Liver (tissue), 9 donors: ENCODE results near the gene UPK1A. TPM values are rescaled to one million over a fixed set of nuclear protein-coding genes. Genes with fewer than 3 reads are reported as not detected.

ENCODE experiments used
- DNase-seq: peaks from one replicate; pipeline ENCODE4 v3.0.0-alpha.2; 2017; ENCODE audit warnings: low spot score
- H3K27ac ChIP-seq, 2 donors: one replicate each; pipeline ENCODE4 v1.7.0; 2013; ENCODE audit warnings: inconsistent platforms in 2 of 2, low read length in 2 of 2, control low read depth in 1 of 2, low read depth in 1 of 2, mild to moderate bottlenecking in 1 of 2
- H3K27me3 ChIP-seq, 4 donors: one replicate each; pipeline versions ENCODE4 v1.6.1 to v1.7.0; 2013; ENCODE audit warnings: low read length in 3 of 4, inconsistent platforms in 1 of 4, mild to moderate bottlenecking in 1 of 4, moderate library complexity in 1 of 4; ENCODE audit not compliant: control insufficient read depth in 4 of 4, insufficient read depth in 4 of 4
- H3K36me3 ChIP-seq, 4 donors: one replicate each; pipeline versions ENCODE4 v1.6.1 to v1.7.0; 2013; ENCODE audit warnings: low read length in 3 of 4, mild to moderate bottlenecking in 3 of 4, low read depth in 1 of 4, moderate library complexity in 1 of 4; ENCODE audit not compliant: control insufficient read depth in 4 of 4, insufficient read depth in 3 of 4
- H3K4me1 ChIP-seq, 4 donors: one replicate each; pipeline versions ENCODE4 v1.6.1 to v1.7.0; 2013; ENCODE audit warnings: low read length in 3 of 4, mild to moderate bottlenecking in 3 of 4, moderate library complexity in 1 of 4; ENCODE audit not compliant: control insufficient read depth in 4 of 4, insufficient read depth in 4 of 4
- H3K4me3 ChIP-seq, 3 donors: one replicate each; pipeline versions ENCODE4 v1.6.1 to v1.7.0; 2013; ENCODE audit warnings: low read length in 3 of 3, control low read depth in 1 of 3, low read depth in 1 of 3, mild to moderate bottlenecking in 1 of 3
- H3K9ac ChIP-seq, 2 donors: one replicate each; pipeline ENCODE4 v1.7.0; 2013; ENCODE audit warnings: low read length in 2 of 2, mild to moderate bottlenecking in 2 of 2, moderate library complexity in 2 of 2, control low read depth in 1 of 2, low read depth in 1 of 2
- H3K9me3 ChIP-seq, 4 donors: one replicate each; pipeline versions ENCODE4 v1.6.1 to v1.7.0; 2013; ENCODE audit warnings: low read length in 3 of 4; ENCODE audit not compliant: control insufficient read depth in 4 of 4
- ATF3 ChIP-seq: IDR thresholded peaks from 2 replicates; pipeline ENCODE4 v1.6.1; 2016; ENCODE audit warnings: antibody characterized with exemption
- CTCF ChIP-seq: fragments of 150-350 bp; IDR thresholded peaks from 2 replicates; pipeline ENCODE4 v1.5.1; 2017; ENCODE audit warnings: improper control_type of control experiment, low read depth, low read length; ENCODE audit not compliant: missing input control
- EGR1 ChIP-seq, 2 donors: IDR thresholded peaks; 2 replicates each; pipeline ENCODE4 v1.6.1; 2016 to 2018; ENCODE audit warnings: antibody characterized with exemption in 2 of 2, low read depth in 2 of 2
- FOXA1 ChIP-seq: IDR thresholded peaks from 2 replicates; pipeline ENCODE4 v1.6.1; 2016; ENCODE audit warnings: antibody characterized with exemption
- FOXA2 ChIP-seq: IDR thresholded peaks from 2 replicates; pipeline ENCODE4 v1.6.1; 2016; ENCODE audit warnings: antibody characterized with exemption
- GABPA ChIP-seq, 2 donors: IDR thresholded peaks in 1 of 2; conservative IDR thresholded peaks in 1 of 2; 2 replicates each; pipeline ENCODE4 v1.6.1; 2016; ENCODE audit warnings: antibody characterized with exemption in 2 of 2, mild to moderate bottlenecking in 1 of 2, moderate library complexity in 1 of 2
- HNF4A ChIP-seq, 2 donors: conservative IDR thresholded peaks; 2 replicates each; pipeline ENCODE4 v1.6.1; 2016; ENCODE audit warnings: antibody characterized with exemption in 2 of 2, mild to moderate bottlenecking in 2 of 2
- HNF4G ChIP-seq: IDR thresholded peaks from 2 replicates; pipeline ENCODE4 v1.6.1; 2016; ENCODE audit warnings: antibody characterized with exemption
- JUND ChIP-seq, 2 donors: IDR thresholded peaks; 2 replicates each; pipeline ENCODE4 v1.6.1; 2016; ENCODE audit warnings: antibody characterized with exemption in 2 of 2
- NR2F2 ChIP-seq: IDR thresholded peaks from 2 replicates; pipeline ENCODE4 v1.6.1; 2016; ENCODE audit warnings: antibody characterized with exemption
- RAD21 ChIP-seq, 2 donors: IDR thresholded peaks; 2 replicates each; pipeline ENCODE4 v1.6.1; 2016; ENCODE audit warnings: antibody characterized with exemption in 2 of 2, mild to moderate bottlenecking in 2 of 2
- REST ChIP-seq: IDR thresholded peaks from 2 replicates; pipeline ENCODE4 v1.6.1; 2016; ENCODE audit warnings: antibody characterized with exemption, mild to moderate bottlenecking
- RXRA ChIP-seq, 2 donors: IDR thresholded peaks; 2 replicates each; pipeline ENCODE4 v1.6.1; 2017 to 2018; ENCODE audit warnings: antibody characterized with exemption in 2 of 2, mild to moderate bottlenecking in 1 of 2
- SP1 ChIP-seq: IDR thresholded peaks from 2 replicates; pipeline ENCODE4 v1.6.1; 2018; ENCODE audit warnings: antibody characterized with exemption, mild to moderate bottlenecking
- TAF1 ChIP-seq: conservative IDR thresholded peaks from 2 replicates; pipeline ENCODE4 v1.6.1; 2016; ENCODE audit warnings: antibody characterized with exemption, mild to moderate bottlenecking
- YY1 ChIP-seq: IDR thresholded peaks from 2 replicates; pipeline ENCODE4 v1.6.1; 2016; ENCODE audit warnings: antibody characterized with exemption, mild to moderate bottlenecking
- ZBTB33 ChIP-seq: IDR thresholded peaks from 2 replicates; pipeline ENCODE4 v1.6.1; 2016; ENCODE audit warnings: antibody characterized with exemption
- WGBS: extraction: QIAGEN DNeasy Blood & Tissue Kit; methylation state at CpG from one replicate; pipeline ENCODE4 v1.1.7; 2013; 5-methylcytosine and 5-hydroxymethylcytosine counted together
- polyA plus RNA-seq, 2 donors: library from polyadenylated mRNA; stranded (reverse) in 1 of 2; unstranded in 1 of 2; fragments of 200-250 nt in 1 of 2; fragments of >200 nt in 1 of 2; fragmentation: Nextera tagmentation in 1 of 2; extraction: Ambion mirVana in 1 of 2; gene quantifications; one replicate each; pipeline versions ENCODE4 v1.2.1 to v1.2.3, GENCODE V29; 2013 to 2015
- total RNA-seq, 2 donors: library from RNA; depleted of rRNA; stranded (reverse); fragments of >200 nt; gene quantifications; one replicate each; pipeline ENCODE4 v1.2.3, GENCODE V29; 2014
- TF ChIP-seq, protein P1 (sequence below): IDR thresholded peaks from 2 replicates; pipeline ENCODE4 v1.6.1; 2016; ENCODE audit warnings: antibody characterized with exemption
- donor health status: healthy.
- donor health status: healthy.
- donor health status: healthy.
- donor health status: healthy.
- donor health status: healthy.

The UPK1A gene
- total and polyA plus RNA-seq, 4 donors, result 0.10 to 0.56 TPM; not detected in 2

- Histone ChIP-seq H3K27ac (no peak overlapping the region), H3K36me3 (peaks cover 0 to 9% (median 2%) of the 10 kb centered on the region in 4 donors), H3K27me3 (no peaks in the 10 kb centered on the region), H3K4me3 (no peak overlapping the region), H3K4me1 (no peaks in the 10 kb centered on the region), H3K9me3 (no peaks in the 10 kb centered on the region), H3K9ac (no peak overlapping the region)
- DNase-seq, result no peak
- 98% methylated on average over 12 of the region's 12 CpGs for WGBS
- no peak for TF ChIP-seq NR2F2
- no peak for TF ChIP-seq CTCF
- no peak for TF ChIP-seq RXRA (IDR thresholded peaks at IDR 0.05)
- TF ChIP-seq REST, result no peak
- TF ChIP-seq ATF3, result no peak
- TF ChIP-seq HNF4G, result no peak
- TF ChIP-seq FOXA1, result no peak
- TF ChIP-seq JUND (IDR thresholded peaks at IDR 0.05), result no peak
- TF ChIP-seq TAF1, result no peak
- no peak for TF ChIP-seq GABPA (IDR thresholded peaks at IDR 0.05 in 1 of 2, conservative IDR thresholded peaks at IDR 0.05 in 1 of 2)
- TF ChIP-seq ZBTB33, result no peak
- TF ChIP-seq YY1, result no peak
- TF ChIP-seq, protein P1, sequence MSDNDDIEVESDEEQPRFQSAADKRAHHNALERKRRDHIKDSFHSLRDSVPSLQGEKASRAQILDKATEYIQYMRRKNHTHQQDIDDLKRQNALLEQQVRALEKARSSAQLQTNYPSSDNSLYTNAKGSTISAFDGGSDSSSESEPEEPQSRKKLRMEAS, result no peak
- no peak for TF ChIP-seq RAD21 (IDR thresholded peaks at IDR 0.05)
- no peak for TF ChIP-seq HNF4A (conservative IDR thresholded peaks at IDR 0.05)
- TF ChIP-seq EGR1 (IDR thresholded peaks at IDR 0.05; ENCODE audit: low read depth in 2 of 2), result no peak
- no peak for TF ChIP-seq SP1
- no peak for TF ChIP-seq FOXA2
These were observed 46.9 kb upstream of the UPK1A start for GRCh38 chr19:35619290-35619923.
